GM12873 (cell line): ENCODE data around the gene ABHD17B.

ENCODE experiments used
- TF ChIP-seq, protein P1 (sequence below): IDR thresholded peaks from 2 replicates; pipeline ENCODE4 v1.5.1; 2012; ENCODE audit warnings: low read depth, mild to moderate bottlenecking, moderate library complexity, low read length, control low read depth; ENCODE audit not compliant: insufficient read depth; ENCODE audit errors: missing control alignments

ABHD17B gene

GRCh38 chr9:71910650-71911060 lies 338 bp downstream of the ABHD17B start:
- TF ChIP-seq, protein P1, sequence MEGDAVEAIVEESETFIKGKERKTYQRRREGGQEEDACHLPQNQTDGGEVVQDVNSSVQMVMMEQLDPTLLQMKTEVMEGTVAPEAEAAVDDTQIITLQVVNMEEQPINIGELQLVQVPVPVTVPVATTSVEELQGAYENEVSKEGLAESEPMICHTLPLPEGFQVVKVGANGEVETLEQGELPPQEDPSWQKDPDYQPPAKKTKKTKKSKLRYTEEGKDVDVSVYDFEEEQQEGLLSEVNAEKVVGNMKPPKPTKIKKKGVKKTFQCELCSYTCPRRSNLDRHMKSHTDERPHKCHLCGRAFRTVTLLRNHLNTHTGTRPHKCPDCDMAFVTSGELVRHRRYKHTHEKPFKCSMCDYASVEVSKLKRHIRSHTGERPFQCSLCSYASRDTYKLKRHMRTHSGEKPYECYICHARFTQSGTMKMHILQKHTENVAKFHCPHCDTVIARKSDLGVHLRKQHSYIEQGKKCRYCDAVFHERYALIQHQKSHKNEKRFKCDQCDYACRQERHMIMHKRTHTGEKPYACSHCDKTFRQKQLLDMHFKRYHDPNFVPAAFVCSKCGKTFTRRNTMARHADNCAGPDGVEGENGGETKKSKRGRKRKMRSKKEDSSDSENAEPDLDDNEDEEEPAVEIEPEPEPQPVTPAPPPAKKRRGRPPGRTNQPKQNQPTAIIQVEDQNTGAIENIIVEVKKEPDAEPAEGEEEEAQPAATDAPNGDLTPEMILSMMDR = no peak

- TF ChIP-seq, protein P1 = no peak
Measured at GRCh38 chr9:71909887-71910649, 925 bp downstream of the ABHD17B start.

DNA sequence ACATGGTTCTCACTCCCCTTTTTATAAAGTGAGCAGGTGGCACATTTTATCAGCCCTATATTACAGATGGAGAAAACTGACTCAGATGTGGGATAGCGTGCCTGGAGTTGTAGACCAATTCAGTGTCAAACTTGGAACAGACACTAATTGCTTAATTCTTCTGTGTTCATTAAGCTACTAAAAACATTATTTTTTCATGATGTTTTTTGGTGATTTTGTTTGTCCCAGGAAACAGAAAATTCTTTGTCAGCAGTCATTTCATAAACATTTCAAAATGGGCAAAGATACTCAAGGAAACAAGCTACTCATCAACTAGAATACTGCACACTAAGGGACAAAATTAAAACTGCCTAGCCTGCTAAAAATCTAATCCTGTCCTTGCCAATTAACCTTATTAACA lies 2.2 kb downstream of the ABHD17B start:
- TF ChIP-seq, protein P1 = no peak

DNA sequence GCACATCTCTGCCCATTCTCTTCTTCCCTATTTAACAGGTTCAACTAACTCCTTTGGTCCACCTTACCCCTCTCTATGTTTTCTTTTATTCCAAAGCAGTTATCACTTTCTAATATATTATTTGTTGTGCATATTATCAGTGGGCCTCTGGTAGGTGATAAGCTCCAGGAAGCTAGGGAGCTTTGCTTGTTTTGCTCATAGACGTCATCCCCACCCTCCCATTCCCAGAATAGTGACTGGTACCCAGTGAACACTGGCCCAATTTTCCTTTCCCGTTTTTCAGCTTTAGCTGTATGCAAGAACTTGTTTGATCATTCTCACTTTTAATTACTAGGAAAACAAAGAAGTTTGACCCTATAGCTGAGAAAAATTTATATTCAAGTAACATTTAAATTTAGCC lies 6.9 kb downstream of the ABHD17B start:
- TF ChIP-seq, protein P1 = no peak

DNA sequence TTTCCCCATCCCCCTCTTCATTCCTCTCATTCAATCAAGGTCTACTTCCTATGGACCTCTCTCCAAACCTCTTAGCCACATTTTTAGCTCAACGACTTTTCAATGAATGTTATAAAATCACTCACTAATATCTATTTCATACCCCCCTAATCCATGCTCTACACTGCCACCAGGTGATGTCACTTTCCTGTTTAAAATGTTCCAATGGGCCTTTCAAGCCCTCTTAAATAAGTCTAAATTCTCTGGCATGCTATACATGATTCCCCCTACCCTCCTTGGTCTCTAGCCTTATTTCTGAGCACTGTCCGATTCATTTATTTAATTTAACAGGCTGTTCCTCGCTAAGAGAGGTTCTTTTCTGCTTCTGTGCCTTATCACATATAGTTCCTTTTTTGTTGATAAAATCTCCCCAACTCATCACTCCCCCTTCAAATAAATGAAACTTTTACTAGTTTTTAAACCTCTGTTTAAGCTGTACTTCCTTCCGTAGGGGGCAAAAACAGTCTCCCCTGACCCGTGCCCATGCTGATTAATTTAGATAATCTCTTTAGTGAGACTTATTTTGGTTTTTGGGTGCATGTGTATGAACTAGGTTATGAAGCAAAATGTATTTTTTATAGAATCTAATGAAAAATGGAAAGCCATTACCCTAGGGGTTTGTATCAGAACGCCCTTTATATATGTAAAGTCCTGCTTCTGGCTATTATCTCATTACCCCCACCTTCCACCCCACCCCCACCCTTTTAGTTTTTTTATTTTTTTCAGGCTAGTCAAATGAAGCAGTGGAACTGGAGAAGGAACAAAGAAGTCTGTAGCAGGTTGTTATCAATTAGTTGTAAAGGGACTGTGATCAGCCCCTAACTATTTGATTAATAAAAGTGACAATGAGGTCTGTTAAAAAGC lies 9.0 kb downstream of the ABHD17B start:
- TF ChIP-seq, protein P1 = peak; percentile 14

DNA sequence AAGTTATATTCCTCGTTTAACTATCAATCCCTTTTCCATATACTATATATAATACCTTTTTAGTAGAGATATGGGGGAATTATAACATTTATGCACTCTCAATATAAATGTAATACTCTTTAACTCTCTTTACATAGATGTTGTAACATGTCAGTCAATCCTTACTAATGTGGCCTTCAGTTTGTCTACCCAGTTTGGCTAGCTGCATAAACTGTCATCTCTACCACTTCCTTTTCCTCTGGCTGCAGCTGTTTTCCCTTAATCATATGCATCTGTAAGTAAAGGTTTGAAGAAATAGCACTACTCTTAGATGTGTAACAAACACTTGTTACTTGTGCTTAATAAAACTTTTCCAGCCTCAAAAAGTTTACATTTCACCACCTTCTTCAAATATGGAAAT lies 13.4 kb downstream of the ABHD17B start:
- TF ChIP-seq, protein P1 = no peak

DNA sequence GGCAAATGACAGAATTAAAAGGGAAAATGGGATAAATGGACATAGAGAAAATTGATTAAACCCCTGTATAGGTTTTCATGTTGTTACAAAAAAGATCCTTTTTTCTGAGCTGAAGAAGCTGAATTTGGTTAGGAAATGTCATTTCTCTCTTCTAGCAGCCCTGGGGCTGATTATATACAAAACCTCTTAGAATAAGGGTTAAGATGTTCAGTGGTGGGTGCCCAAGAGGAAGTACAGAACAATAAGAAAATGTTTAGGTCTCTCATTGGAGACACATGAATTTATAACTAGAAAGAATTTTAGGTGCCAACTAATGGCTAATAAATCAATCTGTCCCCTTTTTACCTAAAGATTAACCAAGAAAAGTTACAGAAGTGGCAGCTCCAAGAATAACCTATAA lies 14.2 kb downstream of the ABHD17B start:
- TF ChIP-seq, protein P1 = no peak
